Liver (tissue), 9 donors: ENCODE data around the gene RCL1. TPM values are rescaled to one million over a fixed set of nuclear protein-coding genes. Genes with fewer than 3 reads are reported as not detected.

Experiments used
- DNase-seq: peaks from one replicate; pipeline ENCODE4 v3.0.0-alpha.2; 2017; ENCODE audit warnings: low spot score
- H3K27ac ChIP-seq, 2 donors: one replicate each; pipeline ENCODE4 v1.7.0; 2013; ENCODE audit warnings: inconsistent platforms in 2 of 2, low read length in 2 of 2, control low read depth in 1 of 2, low read depth in 1 of 2, mild to moderate bottlenecking in 1 of 2
- H3K27me3 ChIP-seq, 4 donors: one replicate each; pipeline versions ENCODE4 v1.6.1 to v1.7.0; 2013; ENCODE audit warnings: low read length in 3 of 4, inconsistent platforms in 1 of 4, mild to moderate bottlenecking in 1 of 4, moderate library complexity in 1 of 4; ENCODE audit not compliant: control insufficient read depth in 4 of 4, insufficient read depth in 4 of 4
- H3K36me3 ChIP-seq, 4 donors: one replicate each; pipeline versions ENCODE4 v1.6.1 to v1.7.0; 2013; ENCODE audit warnings: low read length in 3 of 4, mild to moderate bottlenecking in 3 of 4, low read depth in 1 of 4, moderate library complexity in 1 of 4; ENCODE audit not compliant: control insufficient read depth in 4 of 4, insufficient read depth in 3 of 4
- H3K4me1 ChIP-seq, 4 donors: one replicate each; pipeline versions ENCODE4 v1.6.1 to v1.7.0; 2013; ENCODE audit warnings: low read length in 3 of 4, mild to moderate bottlenecking in 3 of 4, moderate library complexity in 1 of 4; ENCODE audit not compliant: control insufficient read depth in 4 of 4, insufficient read depth in 4 of 4
- H3K4me3 ChIP-seq, 3 donors: one replicate each; pipeline versions ENCODE4 v1.6.1 to v1.7.0; 2013; ENCODE audit warnings: low read length in 3 of 3, control low read depth in 1 of 3, low read depth in 1 of 3, mild to moderate bottlenecking in 1 of 3
- H3K9ac ChIP-seq, 2 donors: one replicate each; pipeline ENCODE4 v1.7.0; 2013; ENCODE audit warnings: low read length in 2 of 2, mild to moderate bottlenecking in 2 of 2, moderate library complexity in 2 of 2, control low read depth in 1 of 2, low read depth in 1 of 2
- H3K9me3 ChIP-seq, 4 donors: one replicate each; pipeline versions ENCODE4 v1.6.1 to v1.7.0; 2013; ENCODE audit warnings: low read length in 3 of 4; ENCODE audit not compliant: control insufficient read depth in 4 of 4
- EGR1 ChIP-seq, 2 donors: IDR thresholded peaks; 2 replicates each; pipeline ENCODE4 v1.6.1; 2016 to 2018; ENCODE audit warnings: antibody characterized with exemption in 2 of 2, low read depth in 2 of 2
- FOXA1 ChIP-seq: IDR thresholded peaks from 2 replicates; pipeline ENCODE4 v1.6.1; 2016; ENCODE audit warnings: antibody characterized with exemption
- FOXA2 ChIP-seq: IDR thresholded peaks from 2 replicates; pipeline ENCODE4 v1.6.1; 2016; ENCODE audit warnings: antibody characterized with exemption
- GABPA ChIP-seq, 2 donors: IDR thresholded peaks in 1 of 2; conservative IDR thresholded peaks in 1 of 2; 2 replicates each; pipeline ENCODE4 v1.6.1; 2016; ENCODE audit warnings: antibody characterized with exemption in 2 of 2, mild to moderate bottlenecking in 1 of 2, moderate library complexity in 1 of 2
- HNF4A ChIP-seq, 2 donors: conservative IDR thresholded peaks; 2 replicates each; pipeline ENCODE4 v1.6.1; 2016; ENCODE audit warnings: antibody characterized with exemption in 2 of 2, mild to moderate bottlenecking in 2 of 2
- HNF4G ChIP-seq: IDR thresholded peaks from 2 replicates; pipeline ENCODE4 v1.6.1; 2016; ENCODE audit warnings: antibody characterized with exemption
- JUND ChIP-seq, 2 donors: IDR thresholded peaks; 2 replicates each; pipeline ENCODE4 v1.6.1; 2016; ENCODE audit warnings: antibody characterized with exemption in 2 of 2
- NR2F2 ChIP-seq: IDR thresholded peaks from 2 replicates; pipeline ENCODE4 v1.6.1; 2016; ENCODE audit warnings: antibody characterized with exemption
- REST ChIP-seq: IDR thresholded peaks from 2 replicates; pipeline ENCODE4 v1.6.1; 2016; ENCODE audit warnings: antibody characterized with exemption, mild to moderate bottlenecking
- SP1 ChIP-seq: IDR thresholded peaks from 2 replicates; pipeline ENCODE4 v1.6.1; 2018; ENCODE audit warnings: antibody characterized with exemption, mild to moderate bottlenecking
- TAF1 ChIP-seq: conservative IDR thresholded peaks from 2 replicates; pipeline ENCODE4 v1.6.1; 2016; ENCODE audit warnings: antibody characterized with exemption, mild to moderate bottlenecking
- YY1 ChIP-seq: IDR thresholded peaks from 2 replicates; pipeline ENCODE4 v1.6.1; 2016; ENCODE audit warnings: antibody characterized with exemption, mild to moderate bottlenecking
- WGBS: extraction: QIAGEN DNeasy Blood & Tissue Kit; methylation state at CpG from one replicate; pipeline ENCODE4 v1.1.7; 2013; 5-methylcytosine and 5-hydroxymethylcytosine counted together
- polyA plus RNA-seq, 2 donors: library from polyadenylated mRNA; stranded (reverse) in 1 of 2; unstranded in 1 of 2; fragments of 200-250 nt in 1 of 2; fragments of >200 nt in 1 of 2; fragmentation: Nextera tagmentation in 1 of 2; extraction: Ambion mirVana in 1 of 2; gene quantifications; one replicate each; pipeline versions ENCODE4 v1.2.1 to v1.2.3, GENCODE V29; 2013 to 2015
- total RNA-seq, 2 donors: library from RNA; depleted of rRNA; stranded (reverse); fragments of >200 nt; gene quantifications; one replicate each; pipeline ENCODE4 v1.2.3, GENCODE V29; 2014
- TF ChIP-seq, protein P1 (sequence below): IDR thresholded peaks from 2 replicates; pipeline ENCODE4 v1.6.1; 2016; ENCODE audit warnings: antibody characterized with exemption
- TF ChIP-seq, protein P2 (sequence below): IDR thresholded peaks from 2 replicates; pipeline ENCODE4 v1.6.1; 2016; ENCODE audit warnings: antibody characterized with exemption
- TF ChIP-seq, protein P3 (sequence below): fragments of 150-350 bp; IDR thresholded peaks from 2 replicates; pipeline ENCODE4 v1.5.1; 2017; ENCODE audit warnings: improper control_type of control experiment, low read depth, low read length; ENCODE audit not compliant: missing input control
- donor health status: healthy.
- donor health status: healthy.
- donor health status: healthy.
- donor health status: healthy.
- donor health status: healthy.

RCL1 gene
- total and polyA plus RNA-seq, 4 donors: 52.2 to 121 (median 86.8) TPM

DNA sequence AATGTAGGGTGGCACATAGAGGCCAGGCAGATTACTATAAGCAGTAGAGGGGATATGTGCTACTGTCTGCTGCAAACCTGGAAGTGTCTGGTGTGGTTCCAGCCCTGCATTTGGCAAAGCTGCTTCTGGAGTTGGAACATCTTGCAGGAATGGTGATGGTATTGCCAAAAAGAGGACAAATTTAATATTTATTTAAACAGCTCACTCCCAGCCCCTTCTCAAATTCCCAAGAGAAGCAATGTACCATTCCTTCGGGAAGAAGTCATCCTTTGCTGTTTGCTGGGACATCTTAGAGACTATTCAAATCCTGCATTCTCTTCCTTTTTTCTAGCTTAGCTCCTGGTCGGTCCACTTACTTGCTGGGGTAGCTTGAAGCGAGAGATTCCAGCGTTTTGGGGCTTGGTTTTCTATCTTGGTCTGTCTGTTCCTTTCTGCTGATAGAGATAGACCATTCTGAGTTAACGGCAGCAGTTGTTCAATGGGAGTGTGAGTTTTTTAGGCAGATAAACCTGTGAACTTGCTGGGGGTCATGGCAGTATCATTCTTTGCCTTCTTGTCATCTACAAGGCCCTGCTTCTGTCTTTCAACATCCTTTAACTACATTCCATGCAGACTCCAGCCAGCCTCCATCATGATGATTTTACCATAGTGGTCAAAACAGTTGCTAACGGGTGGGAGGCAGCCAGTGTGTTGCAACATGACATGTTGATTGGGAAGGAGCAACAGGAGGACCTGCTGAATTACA is 69.9 kb downstream of the RCL1 start:
- TF ChIP-seq, protein P1, sequence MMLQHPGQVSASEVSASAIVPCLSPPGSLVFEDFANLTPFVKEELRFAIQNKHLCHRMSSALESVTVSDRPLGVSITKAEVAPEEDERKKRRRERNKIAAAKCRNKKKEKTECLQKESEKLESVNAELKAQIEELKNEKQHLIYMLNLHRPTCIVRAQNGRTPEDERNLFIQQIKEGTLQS: no peak
- TF ChIP-seq HNF4G (peak; percentile 1), TAF1 (no peak), EGR1 (IDR thresholded peaks at IDR 0.05; ENCODE audit: low read depth in 2 of 2) (no peak), HNF4A (conservative IDR thresholded peaks at IDR 0.05) (no peak)
- peaks cover 2 to 32% (median 25%) of the 10 kb centered on the region in 4 donors for H3K36me3 ChIP-seq
- 89% methylated on average over 6 of the region's 6 CpGs for WGBS
- H3K9ac ChIP-seq: no peak overlapping the region
- H3K27me3 ChIP-seq: no peaks in the 10 kb centered on the region
- peaks cover 4 to 14% (median 8%) of the 10 kb centered on the region in 4 donors for H3K4me1 ChIP-seq
- DNase-seq: no peak
- no peaks in the 10 kb centered on the region for H3K9me3 ChIP-seq
- no peak overlapping the region for H3K4me3 ChIP-seq
- peak overlapping the region in 1 of 2 donors; percentile 59 for H3K27ac ChIP-seq

DNA sequence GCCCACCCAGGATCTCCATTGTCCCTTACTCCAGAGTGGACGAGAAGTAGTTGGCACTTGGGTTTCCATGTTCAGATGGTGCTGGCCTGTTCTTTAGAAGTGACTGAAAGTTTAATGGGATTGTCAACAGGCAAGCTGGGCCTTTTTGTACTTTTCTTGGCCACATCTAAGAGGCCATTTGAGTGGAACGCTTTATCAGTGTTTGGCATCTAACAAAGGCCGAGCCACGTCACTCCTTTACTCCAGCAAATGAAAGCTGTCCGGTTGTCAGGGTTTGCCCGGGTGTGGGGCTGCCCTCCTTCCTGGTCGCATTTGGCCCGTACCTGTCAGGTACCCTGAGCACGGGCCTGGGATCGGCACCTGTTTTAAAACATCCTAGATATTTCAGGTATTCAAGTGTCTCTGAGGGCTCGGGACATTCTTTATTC is 71.5 kb downstream of the RCL1 start:
- Histone ChIP-seq H3K4me1 (peaks cover 4 to 11% (median 6%) of the 10 kb centered on the region in 4 donors), H3K9ac (no peak overlapping the region), H3K27ac (no peak overlapping the region), H3K9me3 (no peaks in the 10 kb centered on the region), H3K4me3 (no peak overlapping the region), H3K27me3 (no peaks in the 10 kb centered on the region), H3K36me3 (peaks cover 2 to 27% (median 23%) of the 10 kb centered on the region in 4 donors)
- no peak for DNase-seq
- TF ChIP-seq REST (no peak), SP1 (no peak), EGR1 (IDR thresholded peaks at IDR 0.05; ENCODE audit: low read depth in 2 of 2) (no peak), GABPA (IDR thresholded peaks at IDR 0.05 in 1 of 2, conservative IDR thresholded peaks at IDR 0.05 in 1 of 2) (no peak), FOXA1 (no peak), YY1 (no peak), FOXA2 (no peak), JUND (IDR thresholded peaks at IDR 0.05) (no peak), NR2F2 (no peak), HNF4G (no peak)
- TF ChIP-seq, protein P2, sequence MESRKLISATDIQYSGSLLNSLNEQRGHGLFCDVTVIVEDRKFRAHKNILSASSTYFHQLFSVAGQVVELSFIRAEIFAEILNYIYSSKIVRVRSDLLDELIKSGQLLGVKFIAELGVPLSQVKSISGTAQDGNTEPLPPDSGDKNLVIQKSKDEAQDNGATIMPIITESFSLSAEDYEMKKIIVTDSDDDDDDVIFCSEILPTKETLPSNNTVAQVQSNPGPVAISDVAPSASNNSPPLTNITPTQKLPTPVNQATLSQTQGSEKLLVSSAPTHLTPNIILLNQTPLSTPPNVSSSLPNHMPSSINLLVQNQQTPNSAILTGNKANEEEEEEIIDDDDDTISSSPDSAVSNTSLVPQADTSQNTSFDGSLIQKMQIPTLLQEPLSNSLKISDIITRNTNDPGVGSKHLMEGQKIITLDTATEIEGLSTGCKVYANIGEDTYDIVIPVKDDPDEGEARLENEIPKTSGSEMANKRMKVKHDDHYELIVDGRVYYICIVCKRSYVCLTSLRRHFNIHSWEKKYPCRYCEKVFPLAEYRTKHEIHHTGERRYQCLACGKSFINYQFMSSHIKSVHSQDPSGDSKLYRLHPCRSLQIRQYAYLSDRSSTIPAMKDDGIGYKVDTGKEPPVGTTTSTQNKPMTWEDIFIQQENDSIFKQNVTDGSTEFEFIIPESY: no peak
- TF ChIP-seq, protein P1: no peak
- TF ChIP-seq, protein P3, sequence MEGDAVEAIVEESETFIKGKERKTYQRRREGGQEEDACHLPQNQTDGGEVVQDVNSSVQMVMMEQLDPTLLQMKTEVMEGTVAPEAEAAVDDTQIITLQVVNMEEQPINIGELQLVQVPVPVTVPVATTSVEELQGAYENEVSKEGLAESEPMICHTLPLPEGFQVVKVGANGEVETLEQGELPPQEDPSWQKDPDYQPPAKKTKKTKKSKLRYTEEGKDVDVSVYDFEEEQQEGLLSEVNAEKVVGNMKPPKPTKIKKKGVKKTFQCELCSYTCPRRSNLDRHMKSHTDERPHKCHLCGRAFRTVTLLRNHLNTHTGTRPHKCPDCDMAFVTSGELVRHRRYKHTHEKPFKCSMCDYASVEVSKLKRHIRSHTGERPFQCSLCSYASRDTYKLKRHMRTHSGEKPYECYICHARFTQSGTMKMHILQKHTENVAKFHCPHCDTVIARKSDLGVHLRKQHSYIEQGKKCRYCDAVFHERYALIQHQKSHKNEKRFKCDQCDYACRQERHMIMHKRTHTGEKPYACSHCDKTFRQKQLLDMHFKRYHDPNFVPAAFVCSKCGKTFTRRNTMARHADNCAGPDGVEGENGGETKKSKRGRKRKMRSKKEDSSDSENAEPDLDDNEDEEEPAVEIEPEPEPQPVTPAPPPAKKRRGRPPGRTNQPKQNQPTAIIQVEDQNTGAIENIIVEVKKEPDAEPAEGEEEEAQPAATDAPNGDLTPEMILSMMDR: no peak
- 92% methylated on average over 11 of the region's 11 CpGs for WGBS
